Activated CD4-positive, alpha-beta T cell treated with anti-CD3 and anti-CD28 coated beads, Interleukin-2, amount 10 ng/mL, durations not matched to agents 7 days and 5 days (primary cell): ENCODE measurements around the gene ECEL1. TPM values are rescaled to one million over a fixed set of nuclear protein-coding genes. Genes with fewer than 3 reads are reported as not detected.
"Not testable (repeated sequence)": the region's sequence is repeated elsewhere in the genome, so short reads cannot be mapped to it uniquely, and the experiment has no call there.

Source experiments
- CTCF ChIA-PET: fragments of 350-600 bp; sonication (Branson Sonifier 250); formaldehyde crosslinking; loops from one replicate; lab custom pipeline; 2021; ENCODE audit warnings: antibody characterized with exemption; lab: Charles Lee
- POLR2A ChIA-PET: fragments of 350-600 bp; sonication (Branson Sonifier 250); formaldehyde crosslinking; loops from one replicate; lab custom pipeline; 2021; ENCODE audit warnings: antibody characterized with exemption; lab: Charles Lee
- DNase-seq: peaks from one replicate; pipeline ENCODE4 v3.0.0-alpha.2; 2020
- H3K27ac Mint-ChIP-seq: one replicate; pipeline ENCODE4 v1.8.0; 2021; ENCODE audit warnings: mild to moderate bottlenecking, moderate library complexity, mixed read lengths
- H3K27me3 Mint-ChIP-seq: one replicate; pipeline ENCODE4 v1.8.0; 2021; ENCODE audit warnings: mixed read lengths
- H3K36me3 Mint-ChIP-seq: one replicate; pipeline ENCODE4 v1.8.0; 2021; ENCODE audit warnings: low read depth, mixed read lengths
- H3K4me1 Mint-ChIP-seq: one replicate; pipeline ENCODE4 v1.8.0; 2021; ENCODE audit warnings: mixed read lengths
- H3K4me3 Mint-ChIP-seq: one replicate; pipeline ENCODE4 v1.8.0; 2021; ENCODE audit warnings: mild to moderate bottlenecking, moderate library complexity, mixed read lengths
- H3K9me3 Mint-ChIP-seq: one replicate; pipeline ENCODE4 v1.8.0; 2021; ENCODE audit warnings: mixed read lengths
- total RNA-seq, 2 experiments: library from RNA; stranded (reverse); gene quantifications; one replicate each; pipeline ENCODE4 v1.2.3, GENCODE V29; 2021

Gene ECEL1
- total RNA-seq, 2 experiments from 2014 or later = not detected

- H3K4me3 Mint-ChIP-seq, POLR2A ChIA-PET, H3K27ac Mint-ChIP-seq, H3K36me3 Mint-ChIP-seq, H3K4me1 Mint-ChIP-seq, H3K9me3 Mint-ChIP-seq, H3K27me3 Mint-ChIP-seq, DNase-seq: not testable (repeated sequence)
- CTCF ChIA-PET = interaction anchor here (1.4 kb wide), 1 partner anchor 11 kb away, joined by 4 read pairs; no protein-coding TSS in a partner anchor
Measured at GRCh38 chr2:232433622-232434021, 54.0 kb downstream of the ECEL1 start.

GRCh38 chr2:232432598-232433184 lies 54.9 kb downstream of the ECEL1 start:
- no peak overlapping the region for H3K4me3 Mint-ChIP-seq
- peaks cover 4% of the 10 kb centered on the region for H3K27me3 Mint-ChIP-seq
- ChIA-PET CTCF (interaction anchor here (1.0 kb wide), 1 partner anchor 12 kb away, joined by 3 read pairs; no protein-coding TSS in a partner anchor), POLR2A (no interaction called here)
- no peaks in the 10 kb centered on the region for H3K4me1 Mint-ChIP-seq
- no peaks in the 10 kb centered on the region for H3K9me3 Mint-ChIP-seq
- no peak overlapping the region for H3K27ac Mint-ChIP-seq
- no peak for DNase-seq
- H3K36me3 Mint-ChIP-seq = no peaks in the 10 kb centered on the region

GRCh38 chr2:232431705-232432590 lies 55.7 kb downstream of the ECEL1 start:
- Mint-ChIP-seq H3K9me3 (no peaks in the 10 kb centered on the region), H3K36me3 (no peaks in the 10 kb centered on the region), H3K4me3 (no peak overlapping the region), H3K27me3 (peaks cover 4% of the 10 kb centered on the region), H3K27ac (no peak overlapping the region), H3K4me1 (no peaks in the 10 kb centered on the region)
- CTCF ChIA-PET = interaction anchor here (1.0 kb wide), 1 partner anchor 13 kb away, joined by 3 read pairs; no protein-coding TSS in a partner anchor
- DNase-seq = no peak
- POLR2A ChIA-PET = no interaction called here

Other genes starting within 250 kb of the ECEL1 start
- not detected for gene ALPP, start 109.1 kb downstream of the ECEL1 start, total RNA-seq
- gene ALPG, start 81.0 kb downstream of the ECEL1 start, total RNA-seq = not detected
- gene ALPI, start 31.7 kb downstream of the ECEL1 start, total RNA-seq = not detected
- gene PRSS56, start 32.6 kb upstream of the ECEL1 start, total RNA-seq = not detected
- gene CHRND, start 38.3 kb upstream of the ECEL1 start, total RNA-seq = not detected
- gene CHRNG, start 51.9 kb upstream of the ECEL1 start, total RNA-seq = not detected
- gene TIGD1, start 62.7 kb upstream of the ECEL1 start, total RNA-seq = 10 to 100 TPM in 1 of 2 experiments, 1 to 10 TPM in 1; 8.7 to 10.4 TPM
- 10 to 100 TPM; 68.1 to 76.4 TPM for gene EIF4E2, start 62.9 kb upstream of the ECEL1 start, total RNA-seq
- under 1 TPM; 0.32 to 0.50 TPM for gene EFHD1, start 145.8 kb upstream of the ECEL1 start, total RNA-seq
- 10 to 100 TPM; 54.3 to 58.7 TPM for gene GIGYF2, start 209.5 kb upstream of the ECEL1 start, total RNA-seq